PC-9 (cell line): ENCODE data around the gene PROS1. TPM values are rescaled to one million over a fixed set of nuclear protein-coding genes. Genes with fewer than 3 reads are reported as not detected.

Experiments used
- BruUV-seq: library from RNA; stranded (reverse); fragments of 400-500 nt; replicated peaks from 2 replicates; lab custom pipeline; 2021; lab: Mats Ljungman, UMichigan
- CTCF ChIA-PET: fragments of 300-600 bp; sonication (Branson Sonifier 250); formaldehyde crosslinking; loops from one replicate; lab custom pipeline; 2022; ENCODE audit warnings: antibody characterized with exemption; lab: Charles Lee
- POLR2A ChIA-PET: fragments of 300-600 bp; sonication (Branson Sonifier 250); formaldehyde crosslinking; loops from one replicate; lab custom pipeline; 2022; ENCODE audit warnings: antibody characterized with exemption; ENCODE audit not compliant: unreplicated experiment; lab: Charles Lee
- DNase-seq, 2 experiments: peaks; one replicate each; pipeline versions ENCODE4 v3.0.0 to v3.0.0-alpha.2; 2015 to 2022; ENCODE audit warnings: mixed read lengths in 1 of 2
- H2AFZ ChIP-seq: fragments of 200-600 bp; sonication (generic); 2 replicates; pipeline ENCODE4 v1.8.1; 2017; ENCODE audit warnings: antibody characterized with exemption
- H3F3A ChIP-seq: fragments of 200-600 bp; sonication (generic); 2 replicates; pipeline ENCODE4 v1.8.1; 2017; ENCODE audit warnings: antibody characterized with exemption, mild to moderate bottlenecking, low read depth; ENCODE audit not compliant: insufficient read depth
- H3K27ac ChIP-seq: fragments of 200-600 bp; sonication (generic); 2 replicates; pipeline ENCODE4 v1.6.1; 2016; ENCODE audit warnings: mixed run types
- H3K27me3 ChIP-seq: fragments of 200-600 bp; sonication (generic); 2 replicates; pipeline ENCODE4 v1.6.1; 2016; ENCODE audit warnings: low read depth, mixed run types; ENCODE audit not compliant: insufficient read depth
- H3K36me3 ChIP-seq: fragments of 200-600 bp; sonication (generic); 2 replicates; pipeline ENCODE4 v1.6.1; 2016; ENCODE audit warnings: low read depth, mixed run types
- H3K4me1 ChIP-seq: fragments of 200-600 bp; sonication (generic); replicated peaks from 2 replicates; pipeline ENCODE4 v1.6.1; 2016; ENCODE audit warnings: mixed run types; ENCODE audit not compliant: insufficient read depth
- H3K4me2 ChIP-seq: fragments of 200-600 bp; sonication (generic); 2 replicates; pipeline ENCODE4 v1.6.1; 2017; ENCODE audit warnings: mixed run types
- H3K4me3 ChIP-seq: fragments of 200-600 bp; sonication (generic); 2 replicates; pipeline ENCODE4 v1.6.1; 2016; ENCODE audit warnings: mixed run types
- H3K79me2 ChIP-seq: fragments of 200-600 bp; sonication (generic); 2 replicates; pipeline ENCODE4 v1.6.1; 2017; ENCODE audit warnings: low read depth, mixed run types
- H3K9me2 ChIP-seq: fragments of 200-600 bp; sonication (generic); 2 replicates; pipeline ENCODE4 v1.8.1; 2017; ENCODE audit warnings: mild to moderate bottlenecking; ENCODE audit not compliant: insufficient read depth
- H3K9me3 ChIP-seq: fragments of 200-600 bp; sonication (generic); 2 replicates; pipeline ENCODE4 v1.8.1; 2016; ENCODE audit warnings: low read depth; ENCODE audit not compliant: insufficient read depth
- H4K20me1 ChIP-seq: fragments of 200-600 bp; sonication (generic); 2 replicates; pipeline ENCODE4 v1.8.1; 2017; ENCODE audit not compliant: insufficient read depth
- CTCF ChIP-seq: fragments of 200-600 bp; sonication (generic); conservative IDR thresholded peaks from 2 replicates; pipeline ENCODE4 v1.6.1; 2017; ENCODE audit warnings: mixed run types, antibody characterized with exemption, mild to moderate bottlenecking, moderate library complexity
- EZH2 ChIP-seq: fragments of 200-600 bp; sonication (generic); IDR thresholded peaks from 2 replicates; pipeline ENCODE4 v1.8.0; 2017; ENCODE audit warnings: antibody characterized with exemption, low read depth
- intact Hi-C: fragments of 100-400 bp; cut with micrococcal nuclease; formaldehyde crosslinking; loops from one replicate; pipeline ENCODE4 v1.10.0; 2022; ENCODE audit not compliant: unreplicated experiment
- total RNA-seq: library from RNA; stranded (reverse); gene quantifications from 2 replicates; pipeline ENCODE4 v1.2.3, GENCODE V29; 2021

The PROS1 gene
- total RNA-seq, 1 experiment from 2014 or later, result 0.57 TPM

- no peak overlapping the region for H2AFZ ChIP-seq
- H3K27me3 ChIP-seq, result no peaks in the 10 kb centered on the region
- TF ChIP-seq CTCF (no peak), EZH2 (no peak)
- no peaks in the 10 kb centered on the region for H3K36me3 ChIP-seq
- intact Hi-C loops, result no loop called here
- H4K20me1 ChIP-seq, result no peaks in the 10 kb centered on the region
- no peak overlapping the region for H3K4me3 ChIP-seq
- H3K79me2 ChIP-seq, result no peaks in the 10 kb centered on the region
- CTCF ChIA-PET, result no interaction called here
- no peaks in the 10 kb centered on the region for H3K4me1 ChIP-seq
- H3F3A ChIP-seq, result no peaks in the 10 kb centered on the region
- POLR2A ChIA-PET, result no interaction called here
- no peak overlapping the region for H3K4me2 ChIP-seq
- H3K27ac ChIP-seq, result no peak overlapping the region
- no TSS peak for BruUV-seq
- H3K9me3 ChIP-seq, result no peaks in the 10 kb centered on the region
- no peaks in the 10 kb centered on the region for H3K9me2 ChIP-seq
- DNase-seq, result no peak
Observed at GRCh38 chr3:93910097-93910496, 63.6 kb downstream of the PROS1 start.

DNA sequence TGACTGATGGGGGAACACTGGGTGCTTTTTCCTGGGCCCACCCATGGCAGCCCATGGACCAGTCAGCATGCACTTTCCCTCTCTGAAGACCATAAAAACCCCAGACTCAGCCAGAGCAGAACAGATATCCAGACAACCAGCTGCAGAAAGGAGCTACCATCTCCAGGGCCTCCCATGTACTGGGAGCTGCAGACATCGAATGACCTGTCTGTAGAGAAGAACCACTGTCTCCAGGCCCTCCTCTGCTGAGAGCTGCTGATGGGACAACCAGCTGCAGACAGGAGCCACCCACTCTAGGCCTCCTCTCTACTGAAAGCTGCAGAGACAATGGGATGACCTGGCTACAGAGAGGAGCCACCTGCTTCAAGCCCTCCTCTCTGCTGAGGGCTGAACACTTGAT is 66.6 kb downstream of the PROS1 start:
- no peaks in the 10 kb centered on the region for H3K36me3 ChIP-seq
- H2AFZ ChIP-seq, result no peak overlapping the region
- no peaks in the 10 kb centered on the region for H3F3A ChIP-seq
- DNase-seq, result no peak
- no TSS peak for BruUV-seq
- intact Hi-C loops, result no loop called here
- no peaks in the 10 kb centered on the region for H4K20me1 ChIP-seq
- no peaks in the 10 kb centered on the region for H3K79me2 ChIP-seq
- H3K9me3 ChIP-seq, result no peaks in the 10 kb centered on the region
- no peaks in the 10 kb centered on the region for H3K27me3 ChIP-seq
- H3K4me3 ChIP-seq, result no peak overlapping the region
- TF ChIP-seq EZH2 (no peak), CTCF (no peak)
- CTCF ChIA-PET, result no interaction called here
- no peak overlapping the region for H3K4me2 ChIP-seq
- no peak overlapping the region for H3K27ac ChIP-seq
- no peaks in the 10 kb centered on the region for H3K4me1 ChIP-seq
- H3K9me2 ChIP-seq, result no peaks in the 10 kb centered on the region
- POLR2A ChIA-PET, result no interaction called here

DNA sequence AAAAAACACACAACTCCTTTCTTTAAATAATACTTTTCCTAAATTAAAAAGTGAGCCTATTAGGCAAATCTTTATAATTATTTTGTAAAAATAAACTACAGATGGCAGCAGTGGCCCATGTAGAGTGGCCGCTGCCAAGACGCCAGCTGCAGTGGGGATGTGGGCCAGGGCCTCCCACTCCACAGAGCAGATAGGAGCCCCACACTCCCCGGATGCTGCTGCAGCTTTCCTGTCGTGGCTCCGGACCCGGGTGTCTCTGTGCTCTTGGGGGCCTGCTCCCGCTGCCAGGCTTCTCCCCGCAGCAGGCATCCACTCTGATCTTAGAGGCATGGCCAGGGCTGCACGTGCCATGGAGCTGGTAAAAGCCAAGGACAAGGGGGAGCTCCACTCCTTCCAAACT is 67.5 kb downstream of the PROS1 start:
- ChIA-PET CTCF (no interaction called here), POLR2A (no interaction called here)
- no TSS peak for BruUV-seq
- H3K9me3 ChIP-seq, result no peaks in the 10 kb centered on the region
- no peaks in the 10 kb centered on the region for H3K27me3 ChIP-seq
- H3K4me3 ChIP-seq, result no peak overlapping the region
- intact Hi-C loops, result no loop called here
- no peak for DNase-seq
- H3K79me2 ChIP-seq, result no peaks in the 10 kb centered on the region
- no peak overlapping the region for H3K27ac ChIP-seq
- H4K20me1 ChIP-seq, result no peaks in the 10 kb centered on the region
- no peaks in the 10 kb centered on the region for H3K4me1 ChIP-seq
- no peak overlapping the region for H2AFZ ChIP-seq
- H3K4me2 ChIP-seq, result no peak overlapping the region
- H3F3A ChIP-seq, result no peaks in the 10 kb centered on the region
- no peaks in the 10 kb centered on the region for H3K36me3 ChIP-seq
- TF ChIP-seq EZH2 (no peak), CTCF (no peak)
- no peaks in the 10 kb centered on the region for H3K9me2 ChIP-seq
